ENCODE measurements around the gene RNLS. TPM values are rescaled to one million over a fixed set of nuclear protein-coding genes. Genes with fewer than 3 reads are reported as not detected.

Gene RNLS
- total RNA-seq, 1 donor from 2014 or later: 12.1 TPM

DNA sequence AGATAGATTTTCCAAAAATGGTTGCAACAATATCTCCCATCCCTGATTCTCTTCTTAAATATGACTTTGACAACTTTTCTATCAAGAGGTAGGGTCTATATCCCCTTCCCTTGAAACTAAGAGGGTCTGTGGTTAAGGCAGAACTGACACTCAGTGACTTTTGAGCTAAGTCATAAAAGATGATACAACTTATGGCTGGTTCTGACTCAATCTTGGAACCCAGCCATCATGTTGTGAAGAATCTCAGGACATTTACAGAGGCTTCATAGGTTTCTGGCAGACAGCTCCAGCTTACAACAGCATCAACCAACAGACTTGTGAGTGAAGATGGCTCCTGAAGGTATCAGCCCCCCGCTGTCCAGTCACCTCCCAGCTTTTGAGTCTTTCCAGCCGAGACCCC is 203.5 kb downstream of the RNLS start:
- TF ChIP-seq, protein P1, sequence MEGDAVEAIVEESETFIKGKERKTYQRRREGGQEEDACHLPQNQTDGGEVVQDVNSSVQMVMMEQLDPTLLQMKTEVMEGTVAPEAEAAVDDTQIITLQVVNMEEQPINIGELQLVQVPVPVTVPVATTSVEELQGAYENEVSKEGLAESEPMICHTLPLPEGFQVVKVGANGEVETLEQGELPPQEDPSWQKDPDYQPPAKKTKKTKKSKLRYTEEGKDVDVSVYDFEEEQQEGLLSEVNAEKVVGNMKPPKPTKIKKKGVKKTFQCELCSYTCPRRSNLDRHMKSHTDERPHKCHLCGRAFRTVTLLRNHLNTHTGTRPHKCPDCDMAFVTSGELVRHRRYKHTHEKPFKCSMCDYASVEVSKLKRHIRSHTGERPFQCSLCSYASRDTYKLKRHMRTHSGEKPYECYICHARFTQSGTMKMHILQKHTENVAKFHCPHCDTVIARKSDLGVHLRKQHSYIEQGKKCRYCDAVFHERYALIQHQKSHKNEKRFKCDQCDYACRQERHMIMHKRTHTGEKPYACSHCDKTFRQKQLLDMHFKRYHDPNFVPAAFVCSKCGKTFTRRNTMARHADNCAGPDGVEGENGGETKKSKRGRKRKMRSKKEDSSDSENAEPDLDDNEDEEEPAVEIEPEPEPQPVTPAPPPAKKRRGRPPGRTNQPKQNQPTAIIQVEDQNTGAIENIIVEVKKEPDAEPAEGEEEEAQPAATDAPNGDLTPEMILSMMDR (IDR thresholded peaks at IDR 0.05): no peak
- DNase-seq (ENCODE audit: low spot score in 2 of 2): no peak
- Histone ChIP-seq H3K4me1 (no peaks in the 10 kb centered on the region), H3K27me3 (no peaks in the 10 kb centered on the region), H3K36me3 (no peaks in the 10 kb centered on the region), H3K27ac (no peak overlapping the region), H3K9me3 (no peaks in the 10 kb centered on the region), H3K4me3 (no peak overlapping the region)
- intact Hi-C loops (cut with DNase I): no loop called here

DNA sequence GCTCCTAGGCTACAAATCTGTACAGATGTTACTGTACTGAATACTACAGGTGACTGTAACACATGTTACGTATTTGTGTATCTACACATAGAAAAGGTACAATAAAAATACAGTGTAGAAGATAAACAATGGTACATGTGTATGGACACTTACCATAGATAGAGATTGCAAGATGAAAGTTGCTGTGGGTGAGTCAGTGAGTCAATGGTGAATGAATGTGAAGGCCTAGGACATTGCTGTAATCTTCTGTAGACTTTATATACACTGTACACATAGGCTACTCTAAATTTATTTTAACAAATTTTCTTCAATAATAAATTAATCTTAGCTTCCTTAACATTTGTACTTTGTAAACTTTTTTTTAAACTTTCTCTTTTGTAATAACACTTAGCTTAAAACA is 205.6 kb downstream of the RNLS start:
- H3K27me3 ChIP-seq: no peaks in the 10 kb centered on the region
- H3K4me1 ChIP-seq: no peaks in the 10 kb centered on the region
- no peak overlapping the region for H3K4me3 ChIP-seq
- H3K27ac ChIP-seq: no peak overlapping the region
- DNase-seq (ENCODE audit: low spot score in 2 of 2): no peak
- no peaks in the 10 kb centered on the region for H3K9me3 ChIP-seq
- no peaks in the 10 kb centered on the region for H3K36me3 ChIP-seq
- intact Hi-C loops (cut with DNase I): no loop called here
- TF ChIP-seq, protein P1 (IDR thresholded peaks at IDR 0.05): no peak

DNA sequence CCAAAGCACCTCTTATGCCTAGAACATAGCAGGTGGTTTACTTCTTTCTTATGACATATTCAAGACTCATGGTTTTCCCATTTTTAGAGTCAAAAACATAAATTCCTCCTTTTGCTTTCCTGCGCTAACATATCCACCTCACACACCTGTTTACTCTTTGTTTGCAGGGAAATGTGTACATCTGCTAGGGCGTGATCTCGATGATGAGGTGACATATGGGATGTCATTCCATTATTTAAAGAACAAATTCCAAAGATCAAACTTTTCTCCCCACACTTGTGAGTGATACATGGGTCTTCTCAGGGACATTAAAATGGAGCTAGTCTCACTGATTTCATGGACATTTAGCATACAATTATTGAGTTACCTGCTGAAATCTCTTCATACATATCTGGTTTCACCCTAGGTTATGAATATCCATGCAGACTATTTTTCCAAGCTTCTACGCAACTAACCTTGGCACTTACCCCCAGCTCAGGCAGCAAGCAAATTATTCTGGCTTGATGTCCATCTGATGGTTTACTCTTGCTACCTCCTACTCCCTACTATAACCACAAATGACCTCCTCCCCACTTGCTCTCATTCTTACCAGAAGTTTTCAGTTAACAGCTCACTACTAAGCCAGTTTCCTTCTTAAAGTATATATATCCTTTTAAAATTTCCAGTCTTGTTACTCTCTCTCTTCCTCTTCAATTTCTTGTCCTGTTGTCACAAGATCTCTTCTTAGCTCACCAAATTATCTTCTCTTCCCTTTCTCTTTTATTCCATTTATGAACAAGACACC is 208.5 kb downstream of the RNLS start:
- TF ChIP-seq, protein P1 (IDR thresholded peaks at IDR 0.05): no peak
- no peaks in the 10 kb centered on the region for H3K4me1 ChIP-seq
- no peak overlapping the region for H3K4me3 ChIP-seq
- no peak for DNase-seq (ENCODE audit: low spot score in 2 of 2)
- no peaks in the 10 kb centered on the region for H3K27me3 ChIP-seq
- intact Hi-C loops (cut with DNase I): no loop called here
- H3K36me3 ChIP-seq: no peaks in the 10 kb centered on the region
- H3K9me3 ChIP-seq: no peaks in the 10 kb centered on the region
- H3K27ac ChIP-seq: no peak overlapping the region

DNA sequence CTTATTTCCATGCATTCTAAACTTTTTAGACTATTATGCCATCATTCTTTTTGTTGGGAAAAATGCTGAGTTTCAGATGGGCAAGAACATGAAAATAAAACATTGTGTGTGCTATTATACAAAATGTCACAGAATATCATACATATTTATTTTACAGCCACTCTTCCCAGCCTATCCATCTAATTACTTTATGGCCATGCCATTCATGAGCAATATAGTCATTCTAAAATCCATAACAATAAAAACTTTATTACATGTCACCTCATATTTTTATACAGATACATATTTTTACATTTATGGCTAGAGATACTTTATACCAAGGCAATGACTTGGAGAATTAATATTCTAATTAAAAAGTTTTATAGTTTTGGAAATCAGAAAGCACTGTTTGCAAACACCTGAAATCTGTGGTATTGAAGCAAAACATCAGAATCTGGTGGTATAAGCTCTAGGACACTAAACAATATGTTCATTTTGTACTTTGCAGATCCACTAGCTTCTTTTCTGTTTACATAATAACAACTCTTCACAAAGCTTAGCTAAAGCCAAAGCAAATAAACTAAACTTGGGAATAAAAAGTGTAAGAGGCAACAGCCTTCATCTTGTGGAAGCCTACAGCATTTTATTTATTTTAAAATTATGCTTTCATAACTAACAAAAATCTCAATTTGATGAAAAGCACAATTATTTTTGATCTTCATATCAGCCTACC is 210.1 kb downstream of the RNLS start:
- Histone ChIP-seq H3K27ac (no peak overlapping the region), H3K9me3 (no peaks in the 10 kb centered on the region)
- intact Hi-C loops (cut with DNase I): no loop called here

DNA sequence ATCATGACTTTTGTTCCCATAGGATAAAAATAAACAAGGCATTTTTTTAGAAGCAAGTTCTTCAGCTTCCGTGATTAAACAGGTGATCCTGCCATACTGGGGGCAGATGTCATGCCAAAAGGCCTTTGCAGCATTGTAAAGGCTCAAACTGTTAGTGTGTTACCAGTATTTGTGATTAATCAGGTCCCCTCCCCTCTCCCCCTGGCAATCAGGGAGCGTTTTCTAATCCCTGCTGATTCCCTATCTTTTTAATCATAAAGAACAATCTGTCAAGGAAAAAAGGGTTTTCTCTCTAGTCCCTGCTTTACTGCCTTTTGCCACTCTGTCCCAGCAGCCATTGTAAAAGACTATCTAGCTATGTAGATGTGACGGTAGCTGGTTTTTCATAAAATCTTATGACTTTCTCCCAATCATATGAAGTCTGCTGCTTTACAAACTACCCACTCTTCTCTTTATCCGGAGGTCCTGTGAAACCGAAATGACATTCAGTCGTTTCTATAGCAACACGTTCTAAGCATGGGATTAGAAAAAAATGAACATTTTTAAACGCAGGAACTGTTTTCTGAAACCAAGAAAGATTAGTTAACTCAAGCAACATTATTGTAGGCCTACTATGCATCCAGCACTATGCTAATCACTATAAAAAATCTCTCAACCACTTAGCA is 210.9 kb downstream of the RNLS start:
- Histone ChIP-seq H3K4me1 (no peaks in the 10 kb centered on the region), H3K9me3 (no peaks in the 10 kb centered on the region), H3K4me3 (no peak overlapping the region), H3K36me3 (no peaks in the 10 kb centered on the region), H3K27me3 (no peaks in the 10 kb centered on the region), H3K27ac (no peak overlapping the region)
- intact Hi-C loops (cut with DNase I): no loop called here
- TF ChIP-seq, protein P1 (IDR thresholded peaks at IDR 0.05): no peak
- DNase-seq (ENCODE audit: low spot score in 2 of 2): no peak

More for the DNA sequence above, 210.1 kb downstream of the RNLS start:
- TF ChIP-seq, protein P1 (IDR thresholded peaks at IDR 0.05): no peak
- Histone ChIP-seq H3K27me3 (no peaks in the 10 kb centered on the region), H3K4me3 (no peak overlapping the region), H3K4me1 (no peaks in the 10 kb centered on the region), H3K36me3 (no peaks in the 10 kb centered on the region)
- DNase-seq (ENCODE audit: low spot score in 2 of 2): no peak

Data from ascending aorta (tissue), 2 donors.